Gastroesophageal sphincter (tissue), 4 donors: ENCODE data around the gene TRIM45. TPM values are rescaled to one million over a fixed set of nuclear protein-coding genes. Genes with fewer than 3 reads are reported as not detected.

Source experiments
- ATAC-seq: fragments of 150-250 bp; one replicate; pipeline ENCODE4 v1.9.1; 2016; ENCODE audit warnings: mild to moderate bottlenecking, moderate library complexity
- H3K27ac ChIP-seq, 4 donors: fragments of 200-600 bp; sonication (generic) in 3 of 4; 1 replicate in 3 of 4; 2 replicates in 1 of 4; pipeline ENCODE4 v1.5.1; 2016 to 2019
- H3K27me3 ChIP-seq: fragments of 200-600 bp; sonication (generic); one replicate; pipeline ENCODE4 v1.5.1; 2019
- H3K36me3 ChIP-seq, 2 donors: fragments of 200-600 bp; sonication (generic); one replicate each; pipeline ENCODE4 v1.5.1; 2019; ENCODE audit warnings: control low read depth in 1 of 2
- H3K4me1 ChIP-seq, 3 donors: fragments of 200-600 bp; sonication (generic); 1 replicate in 2 of 3; 2 replicates in 1 of 3; pipeline ENCODE4 v1.5.1; 2016 to 2019; ENCODE audit warnings: control low read depth in 2 of 3
- H3K4me3 ChIP-seq, 2 donors: fragments of 200-600 bp; sonication (generic); one replicate each; pipeline ENCODE4 v1.5.1; 2019; ENCODE audit warnings: mild to moderate bottlenecking in 1 of 2, moderate library complexity in 1 of 2
- H3K9me3 ChIP-seq, 3 donors: fragments of 200-600 bp; sonication (generic); one replicate each; pipeline ENCODE4 v1.5.1; 2017 to 2019; ENCODE audit warnings: control low read depth in 2 of 3
- CTCF ChIP-seq, 4 experiments: fragments of 200-600 bp in 2 of 4; fragments of 450-650 bp in 2 of 4; sonication (generic) in 1 of 4; IDR thresholded peaks; one replicate each; pipeline ENCODE4 v1.5.1; 2017 to 2019; ENCODE audit warnings: antibody characterized with exemption in 4 of 4, mild to moderate bottlenecking in 2 of 4, moderate library complexity in 2 of 4
- EP300 ChIP-seq: sonication (generic); formaldehyde crosslinking; IDR thresholded peaks from one replicate; pipeline ENCODE4 v1.6.1; 2017; ENCODE audit warnings: antibody characterized with exemption, mild to moderate bottlenecking
- POLR2A ChIP-seq, 2 donors: fragments of 450-650 bp; IDR thresholded peaks; one replicate each; pipeline ENCODE4 v1.6.1; 2017; ENCODE audit warnings: antibody characterized with exemption in 2 of 2, mild to moderate bottlenecking in 2 of 2, moderate library complexity in 1 of 2
- POLR2AphosphoS5 ChIP-seq: sonication (generic); formaldehyde crosslinking; IDR thresholded peaks from one replicate; pipeline ENCODE4 v1.6.1; 2017; ENCODE audit warnings: antibody characterized with exemption
- WGBS, 2 donors: methylation state at CpG; one replicate each; pipeline ENCODE4 v1.1.5; 2018; ENCODE audit warnings: low coverage in 1 of 2; 5-methylcytosine and 5-hydroxymethylcytosine counted together
- total RNA-seq, 4 donors: library from RNA; depleted of rRNA; stranded (reverse); fragments of >200 nt; gene quantifications; one replicate each; pipeline ENCODE4 v1.1.0, GENCODE V29; 2016

TRIM45 gene, protein sequence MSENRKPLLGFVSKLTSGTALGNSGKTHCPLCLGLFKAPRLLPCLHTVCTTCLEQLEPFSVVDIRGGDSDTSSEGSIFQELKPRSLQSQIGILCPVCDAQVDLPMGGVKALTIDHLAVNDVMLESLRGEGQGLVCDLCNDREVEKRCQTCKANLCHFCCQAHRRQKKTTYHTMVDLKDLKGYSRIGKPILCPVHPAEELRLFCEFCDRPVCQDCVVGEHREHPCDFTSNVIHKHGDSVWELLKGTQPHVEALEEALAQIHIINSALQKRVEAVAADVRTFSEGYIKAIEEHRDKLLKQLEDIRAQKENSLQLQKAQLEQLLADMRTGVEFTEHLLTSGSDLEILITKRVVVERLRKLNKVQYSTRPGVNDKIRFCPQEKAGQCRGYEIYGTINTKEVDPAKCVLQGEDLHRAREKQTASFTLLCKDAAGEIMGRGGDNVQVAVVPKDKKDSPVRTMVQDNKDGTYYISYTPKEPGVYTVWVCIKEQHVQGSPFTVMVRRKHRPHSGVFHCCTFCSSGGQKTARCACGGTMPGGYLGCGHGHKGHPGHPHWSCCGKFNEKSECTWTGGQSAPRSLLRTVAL
- 1 to 10 TPM; 1.3 to 5.1 (median 3.1) TPM for total RNA-seq

GRCh38 chr1:117121589-117122329 is at the start of gene TRIM45:
Gene TRIM45, minus strand, starts transcription at chr1:117121749. Its CDS starts 548 bp downstream, at chr1:117121201.
- peak; percentile 99 for ATAC-seq
- peak within 1 kb of the TSS; percentile 74 to 75 for H3K4me3 ChIP-seq
- H3K9me3 ChIP-seq: no peaks in the 10 kb centered on the region
- H3K27ac ChIP-seq: peak within 1 kb of the TSS; percentile 48 to 91 (median 90)
- H3K27me3 ChIP-seq: no peaks in the 10 kb centered on the region
- peak; percentile 53 for TF ChIP-seq POLR2AphosphoS5
- peak; percentile 21 to 82 (median 68) for TF ChIP-seq CTCF (IDR thresholded peaks at IDR 0.05)
- TF ChIP-seq EP300: no peak
- no peak for TF ChIP-seq POLR2A (IDR thresholded peaks at IDR 0.05)
- WGBS, 2 donors: 0% methylated on average over 8 of the region's 71 CpGs; no CpG with 5 or more reads in 1 of the 2 donors
- H3K36me3 ChIP-seq: peaks cover 0 to 12% of the 10 kb centered on the region in 2 donors
- peaks cover 0 to 19% (median 4%) of the 10 kb centered on the region in 3 donors for H3K4me1 ChIP-seq

DNA sequence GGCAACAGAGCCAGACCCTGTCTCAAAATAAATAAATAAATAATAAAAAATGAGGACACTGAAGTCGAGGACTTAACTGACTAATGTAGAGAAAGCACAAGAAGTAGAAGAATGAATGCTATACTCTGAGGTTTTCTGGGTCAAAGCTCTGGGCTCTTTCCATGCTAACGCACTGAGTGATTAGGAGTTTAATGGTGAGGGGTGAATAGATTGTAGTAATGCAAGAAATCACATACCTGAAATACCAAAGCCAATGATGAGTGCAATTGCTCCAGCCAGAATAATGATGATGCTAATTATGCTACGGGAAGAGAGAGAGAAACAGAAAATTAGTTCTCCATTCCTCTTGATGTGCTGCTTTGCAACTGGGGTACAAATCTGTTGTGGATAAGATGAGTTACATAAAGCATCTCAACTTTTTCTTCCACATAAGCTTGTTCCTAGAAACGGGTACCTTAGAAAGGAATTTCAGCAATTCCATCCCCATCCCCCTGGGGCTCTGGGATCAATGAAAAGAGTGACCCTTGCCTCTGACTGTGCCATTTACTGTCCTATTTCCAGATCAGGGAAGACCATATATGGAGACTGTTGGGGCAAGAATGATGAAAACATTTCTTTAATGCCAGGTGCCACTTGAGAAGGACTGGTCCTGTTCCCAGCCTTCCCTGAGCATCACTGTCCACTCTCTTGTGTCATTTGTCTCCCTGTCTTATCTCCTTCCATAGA is 48.5 kb upstream of the TRIM45 start:
- ATAC-seq: no peak
- H3K9me3 ChIP-seq: no peaks in the 10 kb centered on the region
- TF ChIP-seq EP300 (no peak), CTCF (IDR thresholded peaks at IDR 0.05) (no peak), POLR2AphosphoS5 (no peak), POLR2A (IDR thresholded peaks at IDR 0.05) (no peak)
- no peak overlapping the region for H3K27ac ChIP-seq
- 70 to 78% methylated on average over 4 of the region's 4 CpGs for WGBS, 2 donors
- H3K27me3 ChIP-seq: no peaks in the 10 kb centered on the region
- H3K4me3 ChIP-seq: no peak overlapping the region
- H3K36me3 ChIP-seq: no peaks in the 10 kb centered on the region
- H3K4me1 ChIP-seq: no peaks in the 10 kb centered on the region

- H3K27ac ChIP-seq: no peak overlapping the region
- no peaks in the 10 kb centered on the region for H3K36me3 ChIP-seq
- TF ChIP-seq POLR2AphosphoS5: no peak
- no peak for TF ChIP-seq CTCF (IDR thresholded peaks at IDR 0.05)
- no peak for TF ChIP-seq POLR2A (IDR thresholded peaks at IDR 0.05)
- TF ChIP-seq EP300: no peak
- H3K9me3 ChIP-seq: no peaks in the 10 kb centered on the region
- H3K4me3 ChIP-seq: no peak overlapping the region
- no peaks in the 10 kb centered on the region for H3K4me1 ChIP-seq
- H3K27me3 ChIP-seq: no peaks in the 10 kb centered on the region
- ATAC-seq: no peak
Observed at GRCh38 chr1:117167402-117167801, 45.9 kb upstream of the TRIM45 start.

- Histone ChIP-seq H3K27me3 (no peaks in the 10 kb centered on the region), H3K4me3 (no peak overlapping the region), H3K36me3 (no peaks in the 10 kb centered on the region), H3K27ac (no peak overlapping the region), H3K9me3 (no peaks in the 10 kb centered on the region), H3K4me1 (no peaks in the 10 kb centered on the region)
- no peak for ATAC-seq
- no peak for TF ChIP-seq POLR2A (IDR thresholded peaks at IDR 0.05)
- no peak for TF ChIP-seq EP300
- TF ChIP-seq POLR2AphosphoS5: no peak
- TF ChIP-seq CTCF (IDR thresholded peaks at IDR 0.05): no peak
- 50 to 96% methylated on average over 2 of the region's 2 CpGs for whole genome bisulfite sequencing, 2 donors
Observed at GRCh38 chr1:117166076-117166475, 44.5 kb upstream of the TRIM45 start.
